Stimulated activated CD8-positive, alpha-beta memory T cell treated with anti-CD3 and anti-CD28 coated beads, Interleukin-7, amount 100 ng/mL, for 48 hours (primary cell): ENCODE data around the gene PCSK1.

Source experiments
- DNase-seq, 2 donors: peaks; one replicate each; pipeline ENCODE4 v3.0.0-alpha.2; 2020; ENCODE audit warnings: low read depth in 1 of 2; ENCODE audit errors: extremely low read depth in 1 of 2

The PCSK1 gene

DNA sequence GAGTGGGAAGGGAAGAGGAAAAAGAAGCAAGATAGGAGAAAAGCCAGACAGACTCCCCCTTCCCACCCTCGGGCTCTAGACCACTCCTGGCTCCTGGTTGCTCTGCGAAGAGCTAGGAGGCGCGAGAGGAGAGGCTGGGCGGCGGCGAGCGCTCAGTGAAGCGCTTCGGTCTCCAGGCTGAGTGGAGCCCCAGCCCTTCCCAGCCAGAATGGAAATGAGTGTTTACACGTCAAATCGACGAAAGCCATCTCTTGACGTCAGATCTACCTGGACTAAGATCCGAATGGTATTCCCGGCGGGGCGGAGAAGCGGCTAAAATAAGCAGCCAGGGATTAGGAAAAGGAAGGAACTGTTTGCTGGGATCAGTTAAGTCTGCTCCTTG, at the start of gene PCSK1:
Gene PCSK1, minus strand, starts transcription at position 183 of the 382 bp plus-strand sequence. CDS start 206 bp downstream, outside the sequence.
- DNase-seq, result no peak

DNA sequence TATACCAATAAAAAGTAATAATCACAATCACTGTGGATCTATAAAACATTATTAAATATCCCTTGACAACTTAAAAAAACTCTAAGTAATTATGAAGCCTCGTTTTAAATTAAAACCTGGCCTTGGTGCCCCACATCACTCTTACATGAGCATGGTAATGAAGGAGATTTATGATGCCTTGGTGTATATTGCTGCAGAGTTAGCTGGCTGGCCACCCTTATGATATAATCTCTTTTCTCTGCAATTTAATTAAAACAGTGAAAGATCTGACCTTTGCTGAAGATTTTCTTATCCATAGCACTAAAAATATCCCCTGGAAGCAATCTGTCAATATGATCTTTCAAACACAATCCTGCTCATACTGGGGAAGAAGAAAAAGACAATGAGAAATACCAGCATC, 48.8 kb upstream of the PCSK1 start:
- DNase-seq, result no peak

DNA sequence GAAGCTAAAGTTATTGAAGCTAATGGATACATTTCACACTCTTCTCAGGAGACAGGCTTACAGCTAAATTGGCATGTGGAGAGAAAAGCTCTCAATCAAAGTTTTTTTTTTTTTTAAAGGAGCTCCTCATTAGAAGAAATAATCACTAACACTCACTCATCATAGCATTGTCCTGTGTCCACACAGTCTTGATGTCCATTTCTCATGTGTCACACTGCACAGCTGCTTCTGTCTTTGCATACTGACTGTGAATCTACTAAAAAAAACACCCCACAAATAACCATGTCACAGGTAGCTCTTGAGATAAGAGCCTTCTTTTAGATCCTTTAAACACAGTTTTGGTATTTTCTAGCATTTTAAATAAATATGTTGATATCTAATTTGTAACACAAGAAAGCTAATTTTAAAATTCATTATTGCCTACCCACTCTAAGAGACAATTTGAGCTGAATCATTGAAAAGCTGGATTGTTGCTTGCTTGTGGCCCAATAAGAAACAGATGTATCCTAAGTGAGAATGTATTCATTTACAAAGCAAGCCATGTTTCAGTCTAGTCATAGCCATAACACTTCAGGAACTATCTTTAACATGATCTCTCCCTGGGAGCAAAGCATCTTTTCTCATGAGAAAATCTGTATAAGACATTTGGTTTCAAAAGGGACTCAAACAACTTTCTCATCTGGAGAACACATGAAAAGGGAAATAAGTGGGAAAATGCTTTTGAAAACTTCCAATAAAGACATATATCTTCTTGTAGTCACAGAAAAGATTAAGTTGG, 48.1 kb upstream of the PCSK1 start:
- no peak for DNase-seq

DNA sequence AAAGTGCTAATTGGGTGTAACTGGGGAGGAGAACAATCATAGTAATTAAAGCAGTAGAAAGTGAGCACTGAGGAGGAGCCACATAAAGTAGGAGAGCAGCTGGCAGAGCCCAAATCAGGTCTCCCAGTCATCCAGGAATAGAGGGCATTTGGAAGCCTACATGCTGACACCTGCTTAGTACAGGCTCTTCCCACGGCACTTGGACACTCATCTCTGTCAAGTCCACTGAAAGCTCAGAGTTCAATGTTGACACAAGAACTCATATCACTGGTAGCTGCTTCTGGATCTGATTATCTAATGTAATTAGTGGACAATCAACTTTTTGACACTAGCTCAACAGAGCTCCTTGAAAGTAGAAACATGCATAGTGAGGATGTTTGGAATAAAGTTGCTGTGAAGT, 45.9 kb upstream of the PCSK1 start:
- no peak for DNase-seq

DNA sequence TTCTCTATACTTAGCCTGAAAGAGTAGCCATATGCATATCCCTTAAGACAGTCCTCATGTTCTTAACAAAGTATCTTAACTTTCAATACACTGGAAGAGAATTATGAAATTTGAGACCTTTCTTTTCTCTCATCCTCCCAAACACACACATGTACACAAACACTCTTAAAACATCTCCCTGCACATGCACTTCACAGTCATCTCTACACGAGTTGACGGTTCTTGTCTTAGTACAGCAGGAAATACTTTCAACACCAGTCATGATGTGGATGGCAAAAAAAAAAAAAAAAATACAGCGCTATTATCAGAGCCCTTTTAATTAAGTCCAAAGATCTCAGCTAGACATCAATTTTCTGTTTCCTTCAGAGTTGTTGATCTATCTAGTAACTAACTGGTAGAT, 43.6 kb upstream of the PCSK1 start:
- DNase-seq, result no peak

DNA sequence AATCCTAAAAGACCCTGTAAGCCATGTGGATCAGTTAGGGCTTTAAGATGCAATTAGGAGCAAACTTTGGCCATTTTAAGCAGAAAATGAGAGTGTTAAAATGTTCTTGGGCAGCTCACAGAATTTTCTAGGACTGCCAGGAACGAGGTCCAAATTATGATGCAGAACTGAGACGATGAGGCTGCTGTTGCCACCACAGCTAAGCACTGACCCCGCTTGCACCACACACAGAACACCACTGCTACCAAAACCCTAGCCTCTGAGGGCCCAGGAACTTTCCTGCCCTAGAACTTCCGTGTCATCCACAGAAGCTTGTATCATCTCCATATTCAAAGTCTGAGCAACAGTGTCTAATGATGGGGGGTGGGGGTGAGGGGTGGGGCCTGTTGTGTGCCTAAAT, 41.0 kb upstream of the PCSK1 start:
- no peak for DNase-seq

DNA sequence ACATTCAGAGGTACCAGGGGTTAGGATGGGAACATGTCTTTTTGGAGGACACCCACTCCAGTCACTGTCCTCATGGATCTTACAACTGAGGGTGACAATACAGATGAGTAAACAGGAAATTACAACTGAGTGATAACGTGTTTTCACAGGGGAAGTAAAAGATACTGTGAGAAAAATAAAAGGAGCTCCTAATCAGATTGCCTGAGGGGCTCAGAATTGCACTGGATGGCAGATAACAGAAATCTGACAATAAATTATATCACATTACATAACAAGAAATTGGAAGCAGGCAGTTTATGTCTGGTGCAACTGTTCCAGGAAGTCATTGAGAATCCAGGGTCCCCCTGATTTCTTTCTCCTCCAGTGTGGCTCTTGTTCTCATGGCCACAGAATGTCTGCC, 40.1 kb upstream of the PCSK1 start:
- no peak for DNase-seq

DNA sequence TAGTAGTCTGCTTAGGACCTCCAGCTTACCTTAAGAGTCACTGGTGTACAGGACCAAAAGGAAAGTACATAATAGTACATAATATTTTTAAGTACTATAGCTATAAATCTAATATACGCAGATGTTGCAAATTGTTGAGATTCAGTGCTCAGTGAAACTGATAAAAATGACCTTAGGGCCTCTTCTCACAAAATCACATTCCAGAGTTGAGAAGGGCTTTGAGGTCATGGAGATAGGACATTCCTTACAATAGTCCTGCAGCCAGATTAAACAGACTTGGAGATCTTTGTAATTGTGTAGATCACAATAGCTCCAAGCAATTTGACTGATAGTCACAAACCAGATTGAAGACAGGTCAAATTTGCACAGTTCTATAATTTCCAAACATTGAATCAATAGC, 37.7 kb upstream of the PCSK1 start:
- DNase-seq, result no peak

DNA sequence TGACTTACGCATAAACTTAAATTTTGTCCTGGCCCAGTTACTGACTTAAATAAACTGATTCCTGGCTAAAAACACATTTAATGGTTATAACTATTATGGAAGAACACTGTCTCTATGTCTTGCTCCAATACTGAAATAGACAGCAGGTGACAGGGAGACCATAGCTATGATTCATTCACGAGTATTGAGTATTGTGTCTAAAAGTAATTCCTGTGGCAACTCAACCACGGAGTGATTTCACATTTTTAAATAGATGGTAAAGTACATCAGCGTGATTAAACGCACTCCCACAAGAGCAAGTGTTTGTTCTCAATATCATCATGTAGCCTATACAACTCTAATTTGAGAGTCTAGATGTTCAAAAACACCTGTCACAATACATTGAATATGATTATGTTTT, 35.9 kb upstream of the PCSK1 start:
- DNase-seq, result no peak

DNA sequence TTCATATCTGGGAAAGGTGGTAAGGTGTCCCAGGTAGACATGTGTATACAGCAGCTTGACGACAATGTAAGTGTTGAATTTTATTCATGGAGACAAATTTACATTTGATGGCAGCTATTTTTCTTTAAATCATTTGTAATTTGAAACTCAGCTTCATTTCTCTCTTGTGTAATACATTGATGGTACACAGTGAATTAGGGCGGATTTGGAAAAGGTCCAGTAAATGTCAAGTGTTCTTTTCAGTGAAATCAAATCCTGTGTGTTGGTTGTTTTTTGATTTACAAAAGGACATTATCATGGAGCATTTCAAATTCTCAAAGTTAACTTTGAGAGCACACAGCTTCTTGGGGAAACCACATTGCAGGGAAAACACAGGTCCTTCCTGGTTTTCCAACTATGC, 30.0 kb upstream of the PCSK1 start:
- no peak for DNase-seq

DNA sequence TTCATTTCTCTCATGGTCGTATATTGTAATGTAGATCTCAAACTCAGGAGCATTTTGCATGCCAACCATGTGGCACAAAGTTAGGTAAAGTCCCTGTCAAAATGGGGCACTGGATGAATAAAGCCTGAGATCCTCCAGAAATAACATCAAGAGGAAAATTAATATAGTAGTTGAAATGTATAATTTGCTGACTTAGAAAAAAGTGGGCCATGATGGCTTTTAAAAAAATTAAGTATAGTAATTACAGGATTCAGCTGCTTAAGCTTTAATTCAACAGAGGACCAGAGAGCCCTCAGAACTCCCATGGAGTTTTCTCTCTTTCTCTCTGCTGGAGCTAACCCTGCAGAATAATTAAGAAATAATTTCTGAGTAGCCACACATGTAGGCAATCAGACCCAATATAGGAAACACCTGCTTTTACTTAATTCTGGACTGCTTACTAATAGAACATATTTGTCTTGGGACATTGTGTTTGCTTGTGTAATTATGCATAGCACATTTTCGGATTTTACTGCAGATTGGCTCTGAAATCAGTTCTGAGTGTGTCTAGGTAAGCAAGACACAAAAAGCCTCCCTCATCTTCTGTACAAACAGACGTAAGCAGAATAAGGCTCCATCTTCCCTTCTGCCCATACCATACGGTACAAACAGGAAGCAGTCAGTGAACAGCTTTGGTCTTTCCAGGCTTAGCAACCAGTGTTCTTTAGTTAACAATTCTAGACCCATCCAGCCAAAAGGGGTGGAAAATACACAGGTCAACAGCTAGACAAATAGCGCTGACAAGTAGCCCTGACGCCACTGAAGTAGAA, 26.5 kb upstream of the PCSK1 start:
- no peak for DNase-seq

DNA sequence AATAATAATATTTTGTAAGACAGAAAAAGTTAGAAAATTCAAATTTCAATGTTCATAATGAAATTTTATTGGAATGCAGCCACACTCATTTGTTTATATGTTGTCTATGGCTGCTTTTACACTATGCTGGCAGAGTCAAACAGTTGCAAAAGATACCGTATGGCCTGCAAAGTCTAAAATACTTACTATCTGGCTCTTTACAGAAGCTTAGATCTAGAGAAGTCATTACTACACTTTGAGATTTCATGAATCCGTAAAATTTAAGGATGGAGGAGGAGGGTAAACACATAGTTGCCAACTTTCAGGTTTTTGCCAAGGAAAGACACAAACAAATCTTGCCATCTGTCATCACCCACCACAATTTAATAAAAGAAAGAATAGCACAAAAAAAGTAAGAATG, 25.1 kb upstream of the PCSK1 start:
- no peak for DNase-seq

DNA sequence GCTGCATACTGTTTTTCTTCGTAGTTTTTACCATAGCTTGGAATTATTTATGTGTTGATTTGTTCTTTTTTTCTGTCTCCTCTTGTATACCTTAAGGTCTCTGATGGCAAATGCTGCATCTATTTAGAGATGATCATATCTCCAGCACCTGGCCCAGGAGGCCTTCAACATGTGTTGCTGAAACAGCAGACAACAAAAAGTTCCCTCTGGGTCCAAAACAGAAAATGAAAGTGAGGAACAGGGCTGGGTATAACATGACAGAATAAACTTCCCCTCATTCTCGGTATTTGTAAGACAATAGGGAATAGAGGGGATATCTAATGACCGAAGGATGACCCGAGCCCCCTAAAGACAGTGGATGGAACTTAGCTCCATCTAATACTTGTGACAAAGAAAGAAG, 22.7 kb upstream of the PCSK1 start:
- DNase-seq, result no peak

DNA sequence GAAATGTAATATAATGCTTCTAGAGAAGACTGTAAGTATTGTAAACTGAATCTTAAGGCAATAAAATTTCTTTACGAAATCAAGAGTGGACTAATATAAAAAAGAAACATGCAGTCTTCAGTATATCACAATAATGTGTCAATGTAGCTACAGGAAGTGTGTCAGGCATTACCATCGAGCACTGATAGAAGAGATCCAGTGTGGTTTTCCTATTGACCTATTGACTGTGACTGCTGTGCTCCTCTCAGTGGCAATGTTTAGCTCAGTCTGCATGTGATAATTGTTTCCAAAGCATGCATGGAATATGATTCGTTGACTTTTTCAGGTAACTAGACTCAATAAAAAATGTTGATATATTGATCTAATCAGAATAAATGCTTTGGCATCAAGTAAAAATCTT, 20.3 kb upstream of the PCSK1 start:
- no peak for DNase-seq

DNA sequence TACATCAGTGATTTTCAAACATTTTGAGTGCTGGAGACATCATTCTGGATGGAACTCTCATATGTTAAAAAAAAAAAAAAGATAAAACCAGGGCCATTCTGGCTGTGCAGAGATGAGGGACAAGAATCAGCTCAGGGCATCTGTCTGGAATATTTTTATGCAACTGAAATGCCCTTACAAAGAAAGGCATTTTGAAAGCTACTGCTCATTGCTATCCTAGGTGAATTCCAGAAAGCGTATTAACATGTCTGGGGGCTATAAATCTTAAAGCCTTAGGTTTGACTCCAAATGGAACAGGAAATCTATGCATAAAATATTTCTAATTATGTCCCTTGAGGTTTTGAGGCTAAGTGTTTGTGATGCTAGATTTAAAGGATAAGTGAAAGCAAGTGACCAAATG, 14.9 kb upstream of the PCSK1 start:
- no peak for DNase-seq

DNA sequence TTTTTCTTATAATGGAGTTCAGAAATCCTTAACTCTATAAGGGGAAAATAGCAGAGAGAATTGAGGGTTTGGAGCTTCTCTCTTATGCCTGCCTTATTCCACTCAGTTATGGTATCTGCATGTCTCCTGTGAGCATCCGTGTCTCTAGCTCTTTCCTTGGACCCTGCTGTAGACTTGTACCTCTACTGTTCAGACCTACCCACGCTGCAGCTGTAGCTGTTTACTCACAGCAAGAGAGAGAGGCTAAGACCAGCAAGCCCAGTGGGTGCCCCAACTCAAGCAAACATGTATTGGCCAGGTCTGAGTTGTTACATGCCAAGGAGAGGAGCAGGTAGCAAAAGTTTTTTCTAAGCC, 7.1 kb upstream of the PCSK1 start:
- no peak for DNase-seq

DNA sequence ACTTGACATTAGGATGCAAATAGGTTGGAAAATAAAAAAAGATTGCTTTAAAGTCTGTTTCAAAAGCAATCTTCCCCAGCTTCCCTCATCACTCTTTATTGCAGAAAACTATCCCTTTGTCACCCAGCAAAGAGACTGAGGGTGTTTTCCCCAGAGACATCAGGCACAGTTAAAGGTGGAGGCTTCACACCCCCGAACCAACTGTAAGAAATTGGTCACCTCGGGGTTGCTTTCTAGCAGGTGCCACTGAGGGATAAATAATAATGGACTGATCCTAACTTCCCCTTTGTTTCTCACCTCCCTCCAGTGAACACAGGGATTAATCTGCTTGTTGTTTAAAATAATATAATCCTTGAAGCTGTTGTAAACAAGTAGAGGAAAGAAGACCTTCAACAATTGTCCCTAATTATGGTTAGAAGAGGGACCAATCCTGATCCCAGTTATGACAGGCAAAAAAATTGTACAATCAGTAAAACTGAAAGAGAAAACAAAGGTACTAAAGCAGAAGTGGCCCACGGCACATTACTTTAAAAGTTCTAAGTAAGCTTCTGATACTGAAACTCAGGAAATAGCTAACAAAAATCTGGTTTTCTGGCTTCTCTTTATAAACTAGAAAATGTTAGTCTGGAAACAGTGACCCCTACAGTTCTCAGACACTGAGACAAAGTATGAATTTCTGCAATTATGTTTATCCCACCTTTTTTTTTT, 6.6 kb upstream of the PCSK1 start:
- no peak for DNase-seq

DNA sequence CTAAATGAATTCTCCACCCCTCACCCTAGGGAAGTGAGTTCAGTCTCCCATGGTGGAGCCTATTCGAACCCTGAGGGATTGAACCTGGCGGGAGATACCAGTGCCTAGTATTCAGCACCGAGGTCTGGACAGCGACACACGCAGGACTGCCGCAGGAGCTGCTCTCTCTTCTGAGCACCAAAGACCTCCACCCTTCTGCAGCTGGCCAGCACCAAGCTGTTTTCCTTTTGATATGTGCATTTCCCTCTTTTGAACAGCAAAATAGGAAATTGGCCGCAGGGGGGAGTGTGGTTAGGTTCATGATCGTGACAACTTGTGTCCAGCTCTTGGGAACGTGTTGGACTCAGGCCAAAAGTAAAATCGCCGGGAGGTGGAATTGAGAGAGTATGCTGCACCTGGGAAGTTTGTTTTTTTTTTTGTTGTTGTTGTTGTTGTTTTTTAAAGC, 1.2 kb upstream of the PCSK1 start:
- DNase-seq, result peak in 1 of 2 donors; percentile 6

DNA sequence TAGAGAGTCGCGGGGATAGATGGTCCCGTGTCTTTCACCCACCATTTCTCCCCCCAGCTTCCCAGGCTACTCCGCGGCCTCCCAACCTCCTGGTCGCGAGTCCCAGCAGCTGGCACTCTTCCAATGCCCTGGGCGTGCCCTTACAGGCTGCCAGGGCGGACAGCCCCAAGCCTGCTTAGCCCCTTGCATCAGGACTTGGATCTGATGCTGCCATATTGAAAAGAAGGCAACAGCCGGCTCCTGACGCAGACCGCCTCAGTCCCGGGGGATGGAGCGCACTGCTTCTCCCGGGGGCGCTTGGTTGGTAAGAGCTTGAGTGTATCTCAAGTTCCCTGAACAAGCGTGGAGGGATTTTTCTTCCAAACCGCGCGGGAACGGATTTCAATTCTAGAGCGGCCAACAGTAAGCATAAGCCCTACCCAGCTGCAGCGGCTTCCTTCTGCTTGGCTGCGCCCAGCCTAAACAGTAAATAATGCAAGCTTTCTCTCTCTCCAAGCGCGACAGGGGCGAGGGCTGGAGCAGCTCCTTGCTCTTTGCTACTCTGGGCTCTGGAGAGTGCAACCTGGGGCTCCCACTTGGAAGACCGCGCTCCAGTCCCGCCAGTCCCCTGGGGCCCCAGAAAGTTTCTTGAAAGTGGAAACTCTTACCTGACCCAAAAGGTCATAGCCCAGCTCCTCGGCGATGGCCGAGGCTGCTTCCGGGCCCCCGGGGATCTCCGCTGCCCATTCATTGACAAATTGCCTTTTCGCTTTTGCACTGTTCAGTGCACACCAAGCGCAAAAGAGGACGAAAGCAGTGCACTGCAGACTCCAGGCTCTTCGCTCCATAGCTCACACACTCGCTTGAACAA, 607 bp downstream of the PCSK1 start:
- DNase-seq, result no peak

DNA sequence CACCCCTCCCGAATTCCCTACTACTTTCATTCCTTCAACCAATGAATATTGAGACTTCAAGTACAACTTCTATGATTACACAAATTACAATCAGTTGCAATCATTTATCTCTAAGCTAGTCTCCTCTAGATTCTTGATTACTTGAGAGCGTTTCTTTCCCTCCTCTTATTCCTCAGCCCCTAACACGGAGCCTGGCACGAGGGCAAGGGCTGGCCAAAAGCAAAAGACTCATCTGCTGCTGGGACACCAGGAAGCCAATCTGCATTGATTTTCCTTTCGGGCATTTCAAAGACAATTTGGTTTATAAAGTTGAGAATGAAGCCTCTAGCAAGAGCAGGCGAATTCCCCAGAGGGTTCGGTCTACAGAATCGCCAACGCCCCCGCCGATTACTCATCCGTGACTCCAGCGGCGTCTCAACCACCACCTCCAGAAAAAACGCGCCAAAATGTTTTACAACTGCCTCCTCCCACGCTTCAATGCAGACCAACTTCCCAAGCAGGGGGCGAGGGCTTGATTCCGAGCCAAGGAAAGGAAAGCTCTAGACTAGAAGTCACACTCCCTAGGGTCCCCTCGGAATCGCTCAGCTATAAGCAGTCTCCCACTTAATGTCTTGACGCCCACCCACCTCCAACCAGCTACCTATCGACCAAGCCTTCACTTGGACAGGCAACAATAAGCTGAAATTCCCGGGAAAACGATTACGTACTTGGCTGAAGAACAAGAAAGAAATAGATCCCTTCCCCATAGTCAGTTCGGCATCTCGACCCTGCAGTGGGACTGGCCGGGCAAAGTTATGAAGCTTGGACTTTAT, 1.5 kb downstream of the PCSK1 start:
- DNase-seq, result peak in 1 of 2 donors; percentile 20
